NCI-H2171 (cell line): ENCODE results near the gene OR11H6.
"Not testable (repeated sequence)": the region's sequence is repeated elsewhere in the genome, so short reads cannot be mapped to it uniquely, and the experiment has no call there.

ENCODE experiments used
- DNase-seq: peaks from one replicate; lab custom pipeline; 2025; lab: John Stamatoyannopoulos, UW

The OR11H6 gene

GRCh38 chr14:20262642-20263128 lies 39.2 kb downstream of the OR11H6 start:
- DNase-seq, result peak; percentile 53

GRCh38 chr14:20264361-20264760 lies 40.9 kb downstream of the OR11H6 start:
- not testable (repeated sequence) for DNase-seq

DNA sequence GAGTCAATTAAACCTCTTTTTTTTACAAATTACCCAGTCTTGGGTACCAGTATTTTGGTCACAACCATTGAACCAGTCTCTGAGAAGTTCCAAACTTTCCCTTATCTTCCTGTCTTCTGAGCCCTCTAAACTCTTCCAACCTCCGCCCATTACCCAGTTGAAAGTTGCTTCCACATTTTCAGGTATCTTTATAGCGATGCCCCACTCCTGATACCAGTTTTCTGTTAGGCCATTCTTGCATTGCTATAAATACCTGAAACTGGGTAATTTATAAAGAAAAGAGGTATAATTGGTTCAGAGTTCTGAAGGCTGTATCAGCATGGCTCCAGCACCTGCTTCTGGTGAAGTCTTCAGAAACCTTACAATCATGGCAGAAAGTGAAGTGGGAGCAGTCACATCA lies 50.6 kb downstream of the OR11H6 start:
- DNase-seq, result no peak
